GM19239 (cell line): Measurements from ENCODE around the gene STYX.
"Not testable (repeated sequence)": the region's sequence is repeated elsewhere in the genome, so short reads cannot be mapped to it uniquely, and the experiment has no call there.

ENCODE experiments used
- DNase-seq: peaks from one replicate; pipeline ENCODE4 v3.0.0; 2011; ENCODE audit warnings: low spot score; ENCODE audit not compliant: insufficient read length
- FAIRE-seq: peaks from 2 replicates; lab custom pipeline; 2011; peaks lifted over from hg19 to GRCh38; lab: Jason Lieb, UNC

The STYX gene

DNA sequence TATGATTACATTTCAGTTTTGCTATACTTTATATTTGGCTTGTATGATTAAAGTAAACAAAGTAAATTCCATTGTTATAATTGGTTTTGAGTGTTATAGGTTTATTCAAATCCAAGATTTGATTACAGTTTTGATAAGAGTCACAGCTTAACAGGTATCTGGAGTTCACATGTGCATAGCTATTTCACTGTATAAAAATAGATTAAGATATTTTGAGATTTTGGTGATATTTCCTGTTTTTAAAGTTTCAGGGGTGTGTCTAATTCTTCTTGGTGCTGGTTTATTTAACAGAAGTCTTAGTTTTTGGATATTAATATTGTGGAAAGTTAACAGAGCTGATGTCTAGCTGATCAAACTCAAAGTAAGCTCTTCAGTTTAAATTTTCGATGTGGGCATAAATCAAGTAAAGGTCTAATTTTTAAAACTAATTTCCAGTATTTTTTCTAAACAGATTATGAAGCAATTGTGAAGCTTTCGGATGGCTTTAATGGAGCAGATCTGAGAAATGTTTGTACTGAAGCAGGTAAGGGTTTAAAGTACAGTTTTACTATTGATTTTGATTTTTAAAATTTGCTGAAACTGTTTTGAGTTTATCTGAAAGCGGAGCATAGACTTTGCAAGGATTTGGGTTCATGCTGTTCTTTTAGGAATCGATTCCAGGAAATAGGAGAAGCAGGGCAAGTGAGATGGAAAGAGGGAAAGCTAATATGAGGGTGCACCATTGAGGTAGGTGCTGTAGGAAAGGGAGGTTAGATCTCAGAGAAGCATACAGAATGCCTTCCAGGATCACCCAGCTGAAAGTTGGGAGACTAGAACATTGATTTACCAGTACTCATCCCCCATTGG, 6.2 kb upstream of the STYX start:
- DNase-seq = no peak
- FAIRE-seq = no peak

GRCh38 chr14:52724360-52724644, 5.7 kb upstream of the STYX start:
- peak; percentile 8 for FAIRE-seq
- DNase-seq = no peak

- not testable (repeated sequence) for FAIRE-seq, DNase-seq
These were observed 2.5 kb upstream of the STYX start for GRCh38 chr14:52727509-52727908.

DNA sequence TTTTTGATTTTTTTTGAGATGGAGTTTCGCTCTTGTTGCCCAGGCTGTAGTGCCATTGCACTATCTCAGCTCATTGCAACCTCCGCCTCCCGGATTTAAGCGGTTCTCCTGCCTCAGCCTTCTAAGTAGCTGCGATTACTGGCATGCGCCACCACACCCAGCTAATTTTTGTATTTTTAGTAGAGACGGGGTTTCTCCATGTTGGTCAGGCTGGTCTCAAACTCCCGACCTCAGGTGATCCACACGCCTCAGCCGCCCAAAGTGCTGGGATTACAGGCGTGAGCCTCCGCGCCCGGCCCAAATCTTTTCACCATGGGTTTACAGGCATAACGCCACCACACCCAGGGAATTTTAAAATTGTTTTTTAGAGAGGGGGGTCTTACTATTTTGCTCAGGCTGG, 931 bp upstream of the STYX start:
- not testable (repeated sequence) for DNase-seq, FAIRE-seq

DNA sequence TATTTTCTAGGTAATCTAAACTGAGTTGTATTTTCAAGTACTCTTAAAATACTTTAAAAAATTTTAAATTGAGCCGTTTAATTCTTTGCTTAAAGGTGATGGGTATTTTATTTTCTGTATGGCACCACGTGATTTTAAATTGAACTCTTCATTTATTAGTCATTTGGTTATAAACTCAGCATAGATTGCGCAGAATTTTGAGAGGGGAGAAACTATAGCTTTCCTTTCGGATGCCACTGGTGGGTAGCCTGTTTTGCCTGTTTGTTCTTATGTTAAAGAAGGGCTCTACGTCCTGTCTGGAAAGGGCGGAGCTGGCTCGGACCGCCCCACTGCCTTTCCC, 411 bp upstream of the STYX start:
- DNase-seq (no peak), FAIRE-seq (no peak)

- FAIRE-seq (peak; percentile 65), DNase-seq (no peak)
These were observed 744 bp downstream of the STYX start for GRCh38 chr14:52730709-52731111.

- FAIRE-seq (no peak), DNase-seq (no peak)
These were observed 3.9 kb downstream of the STYX start for GRCh38 chr14:52733824-52734223.

GRCh38 chr14:52735921-52736489, 6.0 kb downstream of the STYX start:
- DNase-seq (no peak), FAIRE-seq (no peak)

DNA sequence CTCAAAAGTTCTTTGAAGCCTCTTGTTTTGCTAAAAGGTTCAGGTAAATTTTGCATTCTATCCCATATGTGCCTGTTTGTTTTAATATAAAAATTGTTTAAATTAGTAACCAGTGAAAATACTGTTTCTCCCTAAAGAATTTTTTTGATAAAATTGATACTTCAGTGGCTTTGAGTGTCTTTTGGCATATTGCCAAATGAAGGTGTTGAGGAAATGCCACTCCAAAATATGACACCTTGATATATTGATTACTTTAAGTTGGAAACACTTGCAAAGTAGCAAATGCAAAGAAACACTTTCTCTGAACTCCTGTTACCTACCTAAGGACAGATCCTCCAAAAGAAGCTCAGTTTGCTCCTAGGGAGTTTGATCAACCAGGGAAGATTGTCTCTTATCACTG, 8.4 kb downstream of the STYX start:
- DNase-seq (no peak), FAIRE-seq (no peak)

GRCh38 chr14:52740751-52741150, 10.8 kb downstream of the STYX start:
- DNase-seq (no peak), FAIRE-seq (no peak)

DNA sequence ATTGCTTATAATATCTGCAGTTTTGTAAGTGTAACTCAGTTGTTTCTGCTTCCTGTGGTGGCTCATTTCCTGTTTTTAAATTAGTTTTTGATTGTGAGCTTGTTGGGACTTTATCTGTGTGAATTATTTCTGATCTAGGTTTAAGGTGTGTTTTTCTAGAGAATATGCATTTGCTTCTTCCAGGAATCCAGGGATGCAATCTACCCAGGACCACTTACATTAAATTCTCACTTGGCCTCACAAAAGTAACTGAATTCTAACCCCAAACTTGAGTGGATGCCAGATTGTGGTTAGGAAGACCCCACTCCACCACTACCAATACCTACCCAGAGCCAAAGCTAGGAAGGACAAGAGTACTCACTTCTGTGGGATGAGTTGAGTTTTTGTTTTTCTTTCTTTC, 11.9 kb downstream of the STYX start:
- FAIRE-seq = no peak
- no peak for DNase-seq

DNA sequence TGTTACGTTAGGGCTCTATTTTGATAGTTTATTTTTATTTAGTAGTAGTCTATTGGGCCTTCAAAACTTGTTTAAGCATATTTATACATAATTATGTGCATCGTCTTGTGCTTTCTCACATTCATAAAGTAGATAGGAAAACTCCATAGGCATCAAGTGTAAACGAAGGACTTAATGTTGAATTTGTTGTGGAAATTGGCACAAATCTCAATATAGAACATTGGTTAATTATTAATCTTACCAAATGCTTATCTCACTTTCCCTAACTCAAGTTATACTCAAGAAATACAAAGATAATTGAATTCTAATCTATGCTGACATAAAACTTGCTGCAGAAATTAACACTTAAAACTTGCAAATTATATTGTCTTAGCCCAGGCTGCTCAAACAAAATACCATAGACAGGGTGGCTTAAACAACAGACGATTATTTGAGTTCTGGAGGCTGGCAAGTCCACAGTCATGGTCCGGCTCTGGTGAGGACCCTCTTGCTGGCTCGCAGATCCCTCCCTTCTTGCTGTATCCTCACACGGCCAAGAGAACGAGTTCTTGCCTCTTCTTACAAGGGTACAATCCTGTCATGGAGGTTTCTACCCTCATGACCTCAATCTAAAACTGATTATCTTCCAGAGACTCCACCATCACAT, 18.8 kb downstream of the STYX start:
- FAIRE-seq = peak; percentile 14
- no peak for DNase-seq

- DNase-seq = no peak
- no peak for FAIRE-seq
These were observed 25.8 kb downstream of the STYX start for GRCh38 chr14:52755607-52756316.

- FAIRE-seq (no peak), DNase-seq (no peak)
These were observed 29.2 kb downstream of the STYX start for GRCh38 chr14:52759145-52759544.

GRCh38 chr14:52762923-52763322, 33.0 kb downstream of the STYX start:
- not testable (repeated sequence) for FAIRE-seq, DNase-seq

- DNase-seq = no peak
- FAIRE-seq = no peak
These were observed 37.3 kb downstream of the STYX start for GRCh38 chr14:52767058-52767833.

DNA sequence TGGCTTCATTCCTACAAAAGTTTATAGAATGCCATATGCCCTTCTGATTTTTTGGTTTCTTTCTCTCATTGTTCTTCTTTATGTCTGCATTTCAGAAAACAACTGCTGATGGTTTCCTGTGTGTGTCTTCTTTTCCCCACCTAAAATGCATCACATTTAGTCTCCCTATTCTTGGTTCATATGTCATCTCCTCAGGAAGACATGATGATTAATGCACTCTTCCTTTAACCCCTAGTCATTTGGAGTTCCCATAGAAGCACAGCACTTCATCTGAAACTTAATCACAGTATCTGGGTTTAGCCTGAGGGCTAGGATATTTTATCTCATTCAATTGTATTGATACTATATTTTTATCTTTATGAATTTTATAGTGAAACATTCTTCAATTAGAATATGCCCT, 39.9 kb downstream of the STYX start:
- FAIRE-seq (no peak), DNase-seq (no peak)

DNA sequence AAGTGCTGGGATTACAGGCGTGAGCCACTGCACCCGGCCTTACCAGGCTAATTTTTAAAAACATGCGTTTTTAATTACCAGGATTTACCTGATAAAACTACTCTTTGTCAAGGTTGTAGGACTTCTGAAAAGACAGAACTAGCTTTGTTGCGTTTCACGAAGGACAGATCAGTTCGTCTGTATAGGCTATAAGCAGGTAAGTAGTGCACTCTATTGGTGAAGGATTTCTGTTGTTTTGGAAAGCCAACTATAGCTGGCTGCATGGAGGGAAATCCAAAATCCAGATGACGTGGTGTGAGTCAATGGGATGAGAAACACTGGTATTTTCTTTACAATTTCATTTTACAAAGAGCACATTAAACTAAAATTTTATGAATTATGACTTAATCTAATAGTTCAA, 46.9 kb downstream of the STYX start:
- DNase-seq = no peak
- no peak for FAIRE-seq

DNA sequence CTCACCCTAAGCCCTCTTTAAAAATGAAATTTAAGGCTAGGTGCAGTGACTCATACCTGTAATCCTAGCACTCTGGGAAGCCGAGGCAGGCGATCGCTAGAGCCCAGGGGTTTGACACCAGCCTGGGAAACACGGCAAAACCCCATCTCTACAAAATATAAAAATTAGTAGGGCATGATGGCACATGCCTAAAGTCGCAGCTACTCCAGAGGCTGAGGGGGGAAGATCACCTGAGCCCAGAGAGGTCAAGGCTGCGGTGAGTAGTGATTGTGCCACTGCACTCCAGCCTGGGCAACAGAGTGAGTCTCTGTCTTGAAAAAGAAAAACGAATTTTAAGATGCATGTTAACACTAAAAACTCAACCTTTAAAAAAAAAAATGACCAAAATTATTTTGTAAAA, 48.7 kb downstream of the STYX start:
- DNase-seq (no peak), FAIRE-seq (no peak)

GRCh38 chr14:52780893-52781292, 50.9 kb downstream of the STYX start:
- no peak for DNase-seq

More at GRCh38 chr14:52780893-52781292, 50.9 kb downstream of the STYX start:
- FAIRE-seq = no peak
